ENCODE results near the gene BAX. TPM values are rescaled to one million over a fixed set of nuclear protein-coding genes. Genes with fewer than 3 reads are reported as not detected.
A peak's percentile ranks its signal among the peaks of the same experiment; 100 is the strongest.

BAX gene
- total and polyA plus RNA-seq, 12 donors, result 18.1 to 79.0 (median 48.8) TPM

DNA sequence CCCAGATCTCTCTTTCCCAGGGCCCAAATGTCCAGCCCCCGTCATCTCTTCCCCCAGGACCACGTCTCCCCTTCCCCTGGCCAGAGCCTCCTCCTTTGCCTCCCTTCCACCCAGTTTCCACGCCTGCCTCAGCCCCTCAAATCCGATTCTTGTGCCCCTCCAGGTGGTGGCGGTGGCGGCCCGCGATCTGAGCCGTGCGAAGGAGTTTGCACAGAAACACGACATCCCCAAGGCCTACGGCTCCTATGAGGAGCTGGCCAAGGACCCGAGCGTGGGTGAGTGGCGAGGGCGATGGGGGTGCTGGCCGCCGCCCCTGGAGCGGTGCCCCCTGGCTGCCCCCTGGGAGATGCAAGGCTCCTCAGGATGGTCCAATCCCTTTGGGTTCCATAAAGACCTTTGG lies 19.8 kb upstream of the BAX start:
- TF ChIP-seq POLR2A (IDR thresholded peaks at IDR 0.05), result no peak
- TF ChIP-seq CTCF (IDR thresholded peaks at IDR 0.05), result no peak
- no peaks in the 10 kb centered on the region for H3K27me3 ChIP-seq
- H3K27ac ChIP-seq, result no peak overlapping the region
- WGBS, 4 donors, result 77 to 94% (median 85%) methylated on average over 13 to 19 of the region's 19 CpGs
- no peaks in the 10 kb centered on the region for H3K36me3 ChIP-seq (replicated peaks in 1 of 2)
- intact Hi-C loops (cut with DNase I), result no loop called here
- no peak for DNase-seq
- H3K4me1 ChIP-seq (replicated peaks in 1 of 2), result no peaks in the 10 kb centered on the region
- no peak overlapping the region for H3K4me3 ChIP-seq
- no peaks in the 10 kb centered on the region for H3K9me3 ChIP-seq (replicated peaks in 1 of 3)

- DNase-seq, result no peak
- Histone ChIP-seq H3K27ac (no peak overlapping the region), H3K4me3 (no peak overlapping the region), H3K4me1 (replicated peaks in 1 of 2) (no peaks in the 10 kb centered on the region), H3K9me3 (replicated peaks in 1 of 3) (peaks cover 0 to 3% (median 0%) of the 10 kb centered on the region in 3 donors), H3K36me3 (replicated peaks in 1 of 2) (no peaks in the 10 kb centered on the region), H3K27me3 (no peaks in the 10 kb centered on the region)
- no peak for TF ChIP-seq POLR2A (IDR thresholded peaks at IDR 0.05)
- TF ChIP-seq CTCF (IDR thresholded peaks at IDR 0.05), result no peak
- 93 to 97% (median 96%) methylated on average over 20 to 25 of the region's 25 CpGs for WGBS, 4 donors
- intact Hi-C loops (cut with DNase I), result no loop called here
Observed at GRCh38 chr19:48935864-48936263, 18.8 kb upstream of the BAX start.

- peaks cover 0 to 7% (median 0%) of the 10 kb centered on the region in 3 donors for H3K9me3 ChIP-seq (replicated peaks in 1 of 3)
- no peaks in the 10 kb centered on the region for H3K27me3 ChIP-seq
- no peak for TF ChIP-seq POLR2A (IDR thresholded peaks at IDR 0.05)
- TF ChIP-seq CTCF (IDR thresholded peaks at IDR 0.05), result no peak
- H3K36me3 ChIP-seq (replicated peaks in 1 of 2), result no peaks in the 10 kb centered on the region
- peak overlapping the region in 1 of 5 donors; percentile 49 for H3K27ac ChIP-seq
- no peak for DNase-seq
- 76 to 97% (median 87%) methylated on average over 7 of the region's 7 CpGs for WGBS, 4 donors
- intact Hi-C loops (cut with DNase I), result no loop called here
- no peaks in the 10 kb centered on the region for H3K4me1 ChIP-seq (replicated peaks in 1 of 2)
- H3K4me3 ChIP-seq, result no peak overlapping the region
Observed at GRCh38 chr19:48938256-48938655, 16.4 kb upstream of the BAX start.

DNA sequence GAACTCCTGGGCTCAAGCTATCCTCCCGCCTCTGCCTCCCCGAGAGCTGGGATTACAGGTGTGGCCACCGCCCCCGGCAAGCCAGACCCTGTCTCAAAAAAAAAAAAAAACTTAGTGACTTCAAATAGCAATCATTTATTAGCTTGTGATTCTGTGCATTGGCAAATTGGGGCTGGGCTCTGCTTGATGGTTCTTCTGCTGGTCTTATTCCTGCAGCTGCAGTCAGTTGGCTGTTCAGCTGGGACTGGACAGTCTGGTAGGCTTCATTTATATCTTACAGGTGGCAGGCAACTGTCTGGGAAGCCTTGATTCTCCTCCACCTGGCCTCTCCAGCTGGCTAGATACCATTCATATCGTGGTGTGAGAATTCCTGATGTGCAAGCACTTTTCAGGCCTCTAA lies 13.8 kb upstream of the BAX start:
- intact Hi-C loops (cut with DNase I), result no loop called here
- no peak for DNase-seq
- Histone ChIP-seq H3K4me3 (no peak overlapping the region), H3K27me3 (no peaks in the 10 kb centered on the region), H3K9me3 (replicated peaks in 1 of 3) (peaks cover 0 to 7% (median 0%) of the 10 kb centered on the region in 3 donors), H3K36me3 (replicated peaks in 1 of 2) (no peaks in the 10 kb centered on the region), H3K4me1 (replicated peaks in 1 of 2) (no peaks in the 10 kb centered on the region), H3K27ac (no peak overlapping the region)
- 92 to 100% (median 95%) methylated on average over 2 to 5 of the region's 5 CpGs for WGBS, 4 donors
- TF ChIP-seq POLR2A (IDR thresholded peaks at IDR 0.05) (no peak), CTCF (IDR thresholded peaks at IDR 0.05) (no peak)

Measured in adrenal gland (tissue), 12 donors.